Measurements from ENCODE around the gene SIGLEC15. TPM values are rescaled to one million over a fixed set of nuclear protein-coding genes. Genes with fewer than 3 reads are reported as not detected.

The SIGLEC15 gene
- total RNA-seq, 2 experiments from 2014 or later: not detected

- intact Hi-C loops (cut with micrococcal nuclease; ENCODE audit: unreplicated experiment): loop anchor here (5.0 kb wide), 1 partner anchor 85 kb away; no protein-coding TSS in a partner anchor
- BruUV-seq (replicated peaks): no TSS peak
Observed at GRCh38 chr18:45777393-45777792, 48.1 kb upstream of the SIGLEC15 start.

DNA sequence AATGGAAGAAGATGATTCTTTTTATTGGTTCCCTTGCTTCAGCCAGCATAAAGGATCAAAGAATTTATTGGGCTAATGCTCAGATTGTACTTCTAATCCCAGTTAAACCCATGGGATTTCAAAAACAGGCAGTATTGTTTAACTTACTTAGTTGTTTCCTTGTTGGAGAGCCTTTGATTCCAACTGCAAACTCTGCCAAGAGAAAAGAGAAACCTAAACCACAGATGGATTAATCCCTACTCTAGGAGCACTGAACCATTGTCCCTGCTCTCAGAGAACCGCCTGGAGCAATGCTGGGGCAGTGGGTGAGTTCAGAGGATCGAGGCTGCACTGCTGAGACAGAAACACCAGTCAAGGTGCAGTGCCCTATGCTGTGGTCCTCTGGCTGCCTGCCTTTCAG is 44.9 kb upstream of the SIGLEC15 start:
- Histone ChIP-seq H3K27ac (ENCODE audit: low read depth, low read length, poor library complexity, severe bottlenecking) (no peak overlapping the region), H3K4me3 (ENCODE audit: low read depth, low read length, poor library complexity, severe bottlenecking) (no peak overlapping the region), H3K4me2 (ENCODE audit: low read length) (no peak overlapping the region), H2AFZ (ENCODE audit: low read length) (no peak overlapping the region), H3K79me2 (ENCODE audit: insufficient read depth, low read depth, low read length) (no peaks in the 10 kb centered on the region), H3K9me3 (ENCODE audit: low read length) (no peaks in the 10 kb centered on the region), H3K36me3 (ENCODE audit: insufficient read depth, low read length) (no peaks in the 10 kb centered on the region), H4K20me1 (ENCODE audit: insufficient read depth, low read length) (no peaks in the 10 kb centered on the region), H3K4me1 (ENCODE audit: insufficient read depth, low read length, poor library complexity, severe bottlenecking) (no peaks in the 10 kb centered on the region), H3K9me2 (ENCODE audit: insufficient read depth, low read length) (no peaks in the 10 kb centered on the region)
- DNase-seq (ENCODE audit: low spot score): no peak
- POLR2A ChIA-PET: no interaction called here
- TF ChIP-seq EZH2phosphoT487 (IDR thresholded peaks at IDR 0.05; ENCODE audit: borderline replicate concordance, low read depth, low read length): no peak
- TF ChIP-seq, protein P1, sequence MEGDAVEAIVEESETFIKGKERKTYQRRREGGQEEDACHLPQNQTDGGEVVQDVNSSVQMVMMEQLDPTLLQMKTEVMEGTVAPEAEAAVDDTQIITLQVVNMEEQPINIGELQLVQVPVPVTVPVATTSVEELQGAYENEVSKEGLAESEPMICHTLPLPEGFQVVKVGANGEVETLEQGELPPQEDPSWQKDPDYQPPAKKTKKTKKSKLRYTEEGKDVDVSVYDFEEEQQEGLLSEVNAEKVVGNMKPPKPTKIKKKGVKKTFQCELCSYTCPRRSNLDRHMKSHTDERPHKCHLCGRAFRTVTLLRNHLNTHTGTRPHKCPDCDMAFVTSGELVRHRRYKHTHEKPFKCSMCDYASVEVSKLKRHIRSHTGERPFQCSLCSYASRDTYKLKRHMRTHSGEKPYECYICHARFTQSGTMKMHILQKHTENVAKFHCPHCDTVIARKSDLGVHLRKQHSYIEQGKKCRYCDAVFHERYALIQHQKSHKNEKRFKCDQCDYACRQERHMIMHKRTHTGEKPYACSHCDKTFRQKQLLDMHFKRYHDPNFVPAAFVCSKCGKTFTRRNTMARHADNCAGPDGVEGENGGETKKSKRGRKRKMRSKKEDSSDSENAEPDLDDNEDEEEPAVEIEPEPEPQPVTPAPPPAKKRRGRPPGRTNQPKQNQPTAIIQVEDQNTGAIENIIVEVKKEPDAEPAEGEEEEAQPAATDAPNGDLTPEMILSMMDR (conservative IDR thresholded peaks at IDR 0.05; ENCODE audit: low read length): no peak
- intact Hi-C loops (cut with micrococcal nuclease; ENCODE audit: unreplicated experiment): no loop called here
- CTCF ChIA-PET (ENCODE audit: unreplicated experiment): no interaction called here
- no TSS peak for BruUV-seq (replicated peaks)

More at GRCh38 chr18:45777393-45777792, 48.1 kb upstream of the SIGLEC15 start:
- Histone ChIP-seq H2AFZ (ENCODE audit: low read length) (no peak overlapping the region), H3K4me2 (ENCODE audit: low read length) (no peak overlapping the region), H3K27ac (ENCODE audit: low read depth, low read length, poor library complexity, severe bottlenecking) (no peak overlapping the region), H3K9me2 (ENCODE audit: insufficient read depth, low read length) (no peaks in the 10 kb centered on the region), H3K4me1 (ENCODE audit: insufficient read depth, low read length, poor library complexity, severe bottlenecking) (no peaks in the 10 kb centered on the region), H3K79me2 (ENCODE audit: insufficient read depth, low read depth, low read length) (no peaks in the 10 kb centered on the region), H3K36me3 (ENCODE audit: insufficient read depth, low read length) (no peaks in the 10 kb centered on the region), H4K20me1 (ENCODE audit: insufficient read depth, low read length) (no peaks in the 10 kb centered on the region), H3K9me3 (ENCODE audit: low read length) (no peaks in the 10 kb centered on the region), H3K4me3 (ENCODE audit: low read depth, low read length, poor library complexity, severe bottlenecking) (no peak overlapping the region)
- POLR2A ChIA-PET: no interaction called here
- CTCF ChIA-PET (ENCODE audit: unreplicated experiment): no interaction called here
- no peak for DNase-seq (ENCODE audit: low spot score)
- no peak for TF ChIP-seq EZH2phosphoT487 (IDR thresholded peaks at IDR 0.05; ENCODE audit: borderline replicate concordance, low read depth, low read length)
- TF ChIP-seq, protein P1 (conservative IDR thresholded peaks at IDR 0.05; ENCODE audit: low read length): no peak

DNA sequence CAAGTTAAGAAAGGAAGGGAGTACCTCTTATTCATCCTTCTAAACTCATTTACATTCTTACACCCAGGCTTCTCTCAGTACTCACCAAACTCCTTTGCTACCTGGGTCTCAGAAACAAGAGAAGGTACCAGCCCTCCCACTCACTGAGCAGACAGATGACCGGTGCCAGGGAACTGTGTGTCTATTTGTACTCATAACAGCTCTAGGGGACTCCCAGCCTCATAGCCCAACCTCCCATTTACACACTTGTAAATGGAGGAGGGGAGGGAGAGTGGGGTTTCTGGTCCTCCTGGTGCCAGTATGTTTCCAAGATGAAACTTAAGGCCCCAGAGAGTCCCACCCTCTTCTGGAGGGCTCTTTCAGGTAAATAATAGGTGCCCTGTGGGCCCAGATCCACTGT is 42.8 kb upstream of the SIGLEC15 start:
- H3K36me3 ChIP-seq (ENCODE audit: insufficient read depth, low read length): no peaks in the 10 kb centered on the region
- no peaks in the 10 kb centered on the region for H3K9me2 ChIP-seq (ENCODE audit: insufficient read depth, low read length)
- H3K4me2 ChIP-seq (ENCODE audit: low read length): no peak overlapping the region
- H3K4me3 ChIP-seq (ENCODE audit: low read depth, low read length, poor library complexity, severe bottlenecking): no peak overlapping the region
- intact Hi-C loops (cut with micrococcal nuclease; ENCODE audit: unreplicated experiment): no loop called here
- H3K27ac ChIP-seq (ENCODE audit: low read depth, low read length, poor library complexity, severe bottlenecking): no peak overlapping the region
- no peaks in the 10 kb centered on the region for H3K79me2 ChIP-seq (ENCODE audit: insufficient read depth, low read depth, low read length)
- DNase-seq (ENCODE audit: low spot score): no peak
- H4K20me1 ChIP-seq (ENCODE audit: insufficient read depth, low read length): no peaks in the 10 kb centered on the region
- no peaks in the 10 kb centered on the region for H3K4me1 ChIP-seq (ENCODE audit: insufficient read depth, low read length, poor library complexity, severe bottlenecking)
- no TSS peak for BruUV-seq (replicated peaks)
- ChIA-PET CTCF (ENCODE audit: unreplicated experiment) (no interaction called here), POLR2A (no interaction called here)
- TF ChIP-seq, protein P1 (conservative IDR thresholded peaks at IDR 0.05; ENCODE audit: low read length): no peak
- TF ChIP-seq EZH2phosphoT487 (IDR thresholded peaks at IDR 0.05; ENCODE audit: borderline replicate concordance, low read depth, low read length): no peak
- H3K9me3 ChIP-seq (ENCODE audit: low read length): no peaks in the 10 kb centered on the region
- H2AFZ ChIP-seq (ENCODE audit: low read length): no peak overlapping the region
